ENCODE results near the gene ZNF823.

ZNF823 gene

DNA sequence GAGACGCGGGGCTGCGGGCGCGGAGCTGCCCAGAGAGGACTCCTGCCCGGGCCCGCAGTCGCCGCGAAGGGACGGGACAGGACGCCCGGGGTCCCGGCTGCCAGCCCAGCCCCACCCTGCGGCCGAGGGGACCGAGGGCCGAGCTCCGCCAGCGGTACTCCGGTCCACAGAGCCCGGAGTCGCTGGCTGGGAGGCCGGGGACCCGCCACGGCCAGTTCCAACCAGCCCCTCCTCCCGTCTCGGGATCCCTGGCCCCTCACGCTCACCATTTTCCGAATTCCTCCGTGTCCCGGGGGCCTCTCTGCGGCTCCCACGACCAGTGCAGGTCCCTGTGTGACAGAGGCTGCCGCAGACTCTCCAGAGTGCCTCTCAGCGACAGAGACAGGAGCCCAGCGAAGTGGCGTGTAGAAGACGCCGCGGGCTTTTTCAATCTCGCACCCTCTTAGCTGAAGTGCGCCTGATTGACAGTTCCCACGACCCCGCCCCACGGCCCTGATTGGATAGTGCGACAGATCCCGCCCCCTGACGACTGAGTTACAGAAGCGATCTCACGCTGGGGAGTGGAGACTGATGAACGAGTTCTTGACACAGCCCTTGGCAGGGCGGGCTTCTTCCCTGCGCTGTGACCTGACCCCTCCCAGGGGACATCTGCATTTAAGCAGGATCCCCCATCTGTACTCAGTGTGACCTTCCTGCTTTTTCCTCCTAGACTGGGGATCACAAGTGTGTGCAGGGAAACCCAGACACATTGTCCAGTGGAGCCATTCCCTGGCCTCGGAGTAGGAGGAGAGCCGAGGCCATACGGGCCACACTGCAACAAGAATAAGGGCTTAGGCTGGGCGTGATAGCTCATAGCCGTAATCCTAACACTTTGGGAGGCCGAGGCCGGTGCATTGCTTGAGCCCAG, 44.0 kb downstream of the ZNF823 start (continued):
- TF ChIP-seq, protein P1, sequence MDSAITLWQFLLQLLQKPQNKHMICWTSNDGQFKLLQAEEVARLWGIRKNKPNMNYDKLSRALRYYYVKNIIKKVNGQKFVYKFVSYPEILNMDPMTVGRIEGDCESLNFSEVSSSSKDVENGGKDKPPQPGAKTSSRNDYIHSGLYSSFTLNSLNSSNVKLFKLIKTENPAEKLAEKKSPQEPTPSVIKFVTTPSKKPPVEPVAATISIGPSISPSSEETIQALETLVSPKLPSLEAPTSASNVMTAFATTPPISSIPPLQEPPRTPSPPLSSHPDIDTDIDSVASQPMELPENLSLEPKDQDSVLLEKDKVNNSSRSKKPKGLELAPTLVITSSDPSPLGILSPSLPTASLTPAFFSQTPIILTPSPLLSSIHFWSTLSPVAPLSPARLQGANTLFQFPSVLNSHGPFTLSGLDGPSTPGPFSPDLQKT (IDR thresholded peaks at IDR 0.05; ENCODE audit: borderline replicate concordance, low read depth, low read length), result no peak
- peak; percentile 44; the same call in 1 of the 2 replicates for TF ChIP-seq ZNF76 (tag by site-specific recombination; IDR thresholded peaks at IDR 0.05; ENCODE audit: borderline replicate concordance, low read depth)
- no peak; the same call in 1 of the 2 replicates for TF ChIP-seq ZNF600 (tag by site-specific recombination; IDR thresholded peaks at IDR 0.05)
- TF ChIP-seq, protein P2, sequence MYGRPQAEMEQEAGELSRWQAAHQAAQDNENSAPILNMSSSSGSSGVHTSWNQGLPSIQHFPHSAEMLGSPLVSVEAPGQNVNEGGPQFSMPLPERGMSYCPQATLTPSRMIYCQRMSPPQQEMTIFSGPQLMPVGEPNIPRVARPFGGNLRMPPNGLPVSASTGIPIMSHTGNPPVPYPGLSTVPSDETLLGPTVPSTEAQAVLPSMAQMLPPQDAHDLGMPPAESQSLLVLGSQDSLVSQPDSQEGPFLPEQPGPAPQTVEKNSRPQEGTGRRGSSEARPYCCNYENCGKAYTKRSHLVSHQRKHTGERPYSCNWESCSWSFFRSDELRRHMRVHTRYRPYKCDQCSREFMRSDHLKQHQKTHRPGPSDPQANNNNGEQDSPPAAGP (tag by site-specific recombination; IDR thresholded peaks at IDR 0.05), result peak; percentile 77
- TF ChIP-seq OSR2 (tag by site-specific recombination; IDR thresholded peaks at IDR 0.05), result no peak
- TF ChIP-seq ZNF529 (tag by site-specific recombination; IDR thresholded peaks at IDR 0.05; ENCODE audit: insufficient replicate concordance), result no peak
- no peak for TF ChIP-seq ZNF548 (tag by site-specific recombination; IDR thresholded peaks at IDR 0.05)
- TF ChIP-seq ZNF2 (tag by site-specific recombination; IDR thresholded peaks at IDR 0.05), result peak; percentile 51; the same call in 1 of the 2 replicates
- TF ChIP-seq KLF9 (tag by site-specific recombination; IDR thresholded peaks at IDR 0.05; ENCODE audit: low read depth), result 0 out of 2 replicates have a peak, but pooled peaks have one; percentile 16
- TF ChIP-seq KLF7 (tag by site-specific recombination; IDR thresholded peaks at IDR 0.05; ENCODE audit: borderline replicate concordance), result no peak
- TF ChIP-seq, protein P3, sequence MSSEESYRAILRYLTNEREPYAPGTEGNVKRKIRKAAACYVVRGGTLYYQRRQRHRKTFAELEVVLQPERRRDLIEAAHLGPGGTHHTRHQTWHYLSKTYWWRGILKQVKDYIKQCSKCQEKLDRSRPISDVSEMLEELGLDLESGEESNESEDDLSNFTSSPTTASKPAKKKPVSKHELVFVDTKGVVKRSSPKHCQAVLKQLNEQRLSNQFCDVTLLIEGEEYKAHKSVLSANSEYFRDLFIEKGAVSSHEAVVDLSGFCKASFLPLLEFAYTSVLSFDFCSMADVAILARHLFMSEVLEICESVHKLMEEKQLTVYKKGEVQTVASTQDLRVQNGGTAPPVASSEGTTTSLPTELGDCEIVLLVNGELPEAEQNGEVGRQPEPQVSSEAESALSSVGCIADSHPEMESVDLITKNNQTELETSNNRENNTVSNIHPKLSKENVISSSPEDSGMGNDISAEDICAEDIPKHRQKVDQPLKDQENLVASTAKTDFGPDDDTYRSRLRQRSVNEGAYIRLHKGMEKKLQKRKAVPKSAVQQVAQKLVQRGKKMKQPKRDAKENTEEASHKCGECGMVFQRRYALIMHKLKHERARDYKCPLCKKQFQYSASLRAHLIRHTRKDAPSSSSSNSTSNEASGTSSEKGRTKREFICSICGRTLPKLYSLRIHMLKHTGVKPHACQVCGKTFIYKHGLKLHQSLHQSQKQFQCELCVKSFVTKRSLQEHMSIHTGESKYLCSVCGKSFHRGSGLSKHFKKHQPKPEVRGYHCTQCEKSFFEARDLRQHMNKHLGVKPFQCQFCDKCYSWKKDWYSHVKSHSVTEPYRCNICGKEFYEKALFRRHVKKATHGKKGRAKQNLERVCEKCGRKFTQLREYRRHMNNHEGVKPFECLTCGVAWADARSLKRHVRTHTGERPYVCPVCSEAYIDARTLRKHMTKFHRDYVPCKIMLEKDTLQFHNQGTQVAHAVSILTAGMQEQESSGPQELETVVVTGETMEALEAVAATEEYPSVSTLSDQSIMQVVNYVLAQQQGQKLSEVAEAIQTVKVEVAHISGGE (tag by site-specific recombination; conservative IDR thresholded peaks at IDR 0.05; ENCODE audit: low read depth), result peak; percentile 27; the same call in 1 of the 2 replicates
- no peak for TF ChIP-seq ZNF621 (tag by site-specific recombination; IDR thresholded peaks at IDR 0.05)
- no peak for TF ChIP-seq ZNF473 (tag by site-specific recombination; IDR thresholded peaks at IDR 0.05)
- TF ChIP-seq, protein P4, sequence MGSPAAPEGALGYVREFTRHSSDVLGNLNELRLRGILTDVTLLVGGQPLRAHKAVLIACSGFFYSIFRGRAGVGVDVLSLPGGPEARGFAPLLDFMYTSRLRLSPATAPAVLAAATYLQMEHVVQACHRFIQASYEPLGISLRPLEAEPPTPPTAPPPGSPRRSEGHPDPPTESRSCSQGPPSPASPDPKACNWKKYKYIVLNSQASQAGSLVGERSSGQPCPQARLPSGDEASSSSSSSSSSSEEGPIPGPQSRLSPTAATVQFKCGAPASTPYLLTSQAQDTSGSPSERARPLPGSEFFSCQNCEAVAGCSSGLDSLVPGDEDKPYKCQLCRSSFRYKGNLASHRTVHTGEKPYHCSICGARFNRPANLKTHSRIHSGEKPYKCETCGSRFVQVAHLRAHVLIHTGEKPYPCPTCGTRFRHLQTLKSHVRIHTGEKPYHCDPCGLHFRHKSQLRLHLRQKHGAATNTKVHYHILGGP (tag by site-specific recombination; IDR thresholded peaks at IDR 0.05), result no peak
- TF ChIP-seq, protein P5, sequence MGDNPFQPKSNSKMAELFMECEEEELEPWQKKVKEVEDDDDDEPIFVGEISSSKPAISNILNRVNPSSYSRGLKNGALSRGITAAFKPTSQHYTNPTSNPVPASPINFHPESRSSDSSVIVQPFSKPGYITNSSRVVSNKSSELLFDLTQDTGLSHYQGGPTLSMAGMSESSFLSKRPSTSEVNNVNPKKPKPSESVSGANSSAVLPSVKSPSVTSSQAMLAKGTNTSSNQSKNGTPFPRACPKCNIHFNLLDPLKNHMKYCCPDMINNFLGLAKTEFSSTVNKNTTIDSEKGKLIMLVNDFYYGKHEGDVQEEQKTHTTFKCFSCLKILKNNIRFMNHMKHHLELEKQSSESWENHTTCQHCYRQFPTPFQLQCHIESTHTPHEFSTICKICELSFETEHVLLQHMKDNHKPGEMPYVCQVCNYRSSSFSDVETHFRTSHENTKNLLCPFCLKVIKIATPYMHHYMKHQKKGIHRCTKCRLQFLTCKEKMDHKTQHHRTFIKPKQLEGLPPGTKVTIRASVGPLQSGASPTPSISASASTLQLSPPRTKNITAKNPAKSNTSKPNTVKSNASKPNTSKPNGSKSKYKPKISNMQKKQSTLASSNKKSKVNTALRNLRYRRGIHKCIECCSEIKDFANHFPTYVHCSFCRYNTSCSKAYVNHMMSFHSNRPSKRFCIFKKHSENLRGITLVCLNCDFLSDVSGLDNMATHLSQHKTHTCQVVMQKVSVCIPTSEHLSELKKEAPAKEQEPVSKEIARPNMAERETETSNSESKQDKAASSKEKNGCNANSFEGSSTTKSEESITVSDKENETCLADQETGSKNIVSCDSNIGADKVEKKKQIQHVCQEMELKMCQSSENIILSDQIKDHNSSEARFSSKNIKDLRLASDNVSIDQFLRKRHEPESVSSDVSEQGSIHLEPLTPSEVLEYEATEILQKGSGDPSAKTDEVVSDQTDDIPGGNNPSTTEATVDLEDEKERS (tag by site-specific recombination; IDR thresholded peaks at IDR 0.05), result no peak
- no peak for TF ChIP-seq ZNF223 (tag by site-specific recombination; IDR thresholded peaks at IDR 0.05)
- TF ChIP-seq ZNF37A (tag by site-specific recombination; IDR thresholded peaks at IDR 0.05), result no peak
- peak; percentile 65 for TF ChIP-seq FEZF1 (tag by site-specific recombination; IDR thresholded peaks at IDR 0.05)
- TF ChIP-seq, protein P6, sequence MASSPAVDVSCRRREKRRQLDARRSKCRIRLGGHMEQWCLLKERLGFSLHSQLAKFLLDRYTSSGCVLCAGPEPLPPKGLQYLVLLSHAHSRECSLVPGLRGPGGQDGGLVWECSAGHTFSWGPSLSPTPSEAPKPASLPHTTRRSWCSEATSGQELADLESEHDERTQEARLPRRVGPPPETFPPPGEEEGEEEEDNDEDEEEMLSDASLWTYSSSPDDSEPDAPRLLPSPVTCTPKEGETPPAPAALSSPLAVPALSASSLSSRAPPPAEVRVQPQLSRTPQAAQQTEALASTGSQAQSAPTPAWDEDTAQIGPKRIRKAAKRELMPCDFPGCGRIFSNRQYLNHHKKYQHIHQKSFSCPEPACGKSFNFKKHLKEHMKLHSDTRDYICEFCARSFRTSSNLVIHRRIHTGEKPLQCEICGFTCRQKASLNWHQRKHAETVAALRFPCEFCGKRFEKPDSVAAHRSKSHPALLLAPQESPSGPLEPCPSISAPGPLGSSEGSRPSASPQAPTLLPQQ (tag by site-specific recombination; IDR thresholded peaks at IDR 0.05), result peak; percentile 61
- no peak for TF ChIP-seq ZNF155 (tag by site-specific recombination; IDR thresholded peaks at IDR 0.05)
- no peak for TF ChIP-seq ZNF623 (tag by site-specific recombination; IDR thresholded peaks at IDR 0.05)
- no peak for TF ChIP-seq MEIS1 (CRISPR knock-in tag; IDR thresholded peaks at IDR 0.05; ENCODE audit: borderline replicate concordance)
- TF ChIP-seq ZEB2 (tag by site-specific recombination; IDR thresholded peaks at IDR 0.05), result peak; percentile 18; the same call in 1 of the 2 replicates
- peak; percentile 66 for TF ChIP-seq ZFP37 (tag by site-specific recombination; IDR thresholded peaks at IDR 0.05)
- no peak for TF ChIP-seq ZNF791 (tag by site-specific recombination; IDR thresholded peaks at IDR 0.05)
- no peak for TF ChIP-seq GFI1B (tag by site-specific recombination; IDR thresholded peaks at IDR 0.05)

Data from HEK293 (cell line).